NB4 (cell line): ENCODE data around the gene RANBP3.

Experiments
- DNase-seq: peaks from one replicate; pipeline ENCODE4 v3.0.0; 2010; ENCODE audit warnings: low read depth
- H3K4me3 ChIP-seq: one replicate; pipeline ENCODE4 v1.5.1; 2011; ENCODE audit warnings: mild to moderate bottlenecking, low read depth, low read length, moderate library complexity
- MYC ChIP-seq: IDR thresholded peaks from 2 replicates; pipeline ENCODE4 v1.6.1; 2011; ENCODE audit warnings: low read depth, low read length
- POLR2A ChIP-seq: IDR thresholded peaks from 2 replicates; pipeline ENCODE4 v1.6.1; 2011; ENCODE audit warnings: mild to moderate bottlenecking; ENCODE audit not compliant: insufficient read length; ENCODE audit errors: extremely low read depth
- TF ChIP-seq, protein P1 (sequence below): IDR thresholded peaks from one replicate; pipeline ENCODE4 v1.5.1; 2012; ENCODE audit warnings: low read depth, low read length
- TF ChIP-seq, protein P2 (sequence below): IDR thresholded peaks from 2 replicates; pipeline ENCODE4 v1.6.1; 2011; ENCODE audit warnings: low read depth, low read length

The RANBP3 gene

DNA sequence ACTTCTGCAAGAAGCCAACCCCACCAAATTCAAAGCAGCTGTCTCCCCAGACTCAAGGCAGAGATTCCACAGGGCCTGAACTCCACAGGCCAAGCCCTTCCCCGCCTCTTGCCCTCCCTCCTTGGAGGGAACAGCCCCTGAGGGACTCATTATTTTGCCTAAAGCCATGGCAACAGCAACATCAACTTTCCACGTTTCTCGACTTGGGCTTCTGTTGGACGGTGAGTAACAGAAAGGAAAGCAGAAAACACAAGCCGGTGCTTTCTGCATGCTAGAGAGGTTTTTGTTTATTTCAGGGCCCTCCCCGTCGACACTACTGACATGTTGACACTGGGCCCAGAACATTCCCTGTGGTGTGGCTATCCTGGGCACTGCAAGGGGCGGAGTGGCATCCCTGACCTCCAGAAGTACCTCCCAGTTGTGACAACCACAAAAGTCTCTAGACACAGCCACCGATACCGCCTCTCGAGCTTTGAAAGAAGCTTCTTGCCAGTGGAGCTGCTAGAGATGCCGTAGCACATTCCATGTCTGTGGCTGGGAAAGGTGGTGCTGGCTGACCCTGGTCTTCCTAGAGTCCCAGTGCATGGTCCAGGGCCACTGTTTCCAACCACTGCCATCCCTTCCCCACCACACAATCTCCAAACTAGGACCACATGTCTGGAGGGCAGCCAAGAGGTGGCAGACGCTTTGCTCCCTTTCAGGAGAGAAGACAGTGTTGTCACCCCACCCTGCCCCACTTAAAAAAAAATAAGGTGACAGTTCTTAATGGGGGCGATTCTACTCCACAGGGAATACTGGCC lies 51.1 kb downstream of the RANBP3 start:
- TF ChIP-seq, protein P1, sequence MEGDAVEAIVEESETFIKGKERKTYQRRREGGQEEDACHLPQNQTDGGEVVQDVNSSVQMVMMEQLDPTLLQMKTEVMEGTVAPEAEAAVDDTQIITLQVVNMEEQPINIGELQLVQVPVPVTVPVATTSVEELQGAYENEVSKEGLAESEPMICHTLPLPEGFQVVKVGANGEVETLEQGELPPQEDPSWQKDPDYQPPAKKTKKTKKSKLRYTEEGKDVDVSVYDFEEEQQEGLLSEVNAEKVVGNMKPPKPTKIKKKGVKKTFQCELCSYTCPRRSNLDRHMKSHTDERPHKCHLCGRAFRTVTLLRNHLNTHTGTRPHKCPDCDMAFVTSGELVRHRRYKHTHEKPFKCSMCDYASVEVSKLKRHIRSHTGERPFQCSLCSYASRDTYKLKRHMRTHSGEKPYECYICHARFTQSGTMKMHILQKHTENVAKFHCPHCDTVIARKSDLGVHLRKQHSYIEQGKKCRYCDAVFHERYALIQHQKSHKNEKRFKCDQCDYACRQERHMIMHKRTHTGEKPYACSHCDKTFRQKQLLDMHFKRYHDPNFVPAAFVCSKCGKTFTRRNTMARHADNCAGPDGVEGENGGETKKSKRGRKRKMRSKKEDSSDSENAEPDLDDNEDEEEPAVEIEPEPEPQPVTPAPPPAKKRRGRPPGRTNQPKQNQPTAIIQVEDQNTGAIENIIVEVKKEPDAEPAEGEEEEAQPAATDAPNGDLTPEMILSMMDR, result no peak
- TF ChIP-seq, protein P2, sequence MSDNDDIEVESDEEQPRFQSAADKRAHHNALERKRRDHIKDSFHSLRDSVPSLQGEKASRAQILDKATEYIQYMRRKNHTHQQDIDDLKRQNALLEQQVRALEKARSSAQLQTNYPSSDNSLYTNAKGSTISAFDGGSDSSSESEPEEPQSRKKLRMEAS, result no peak
- TF ChIP-seq POLR2A (no peak), MYC (no peak)
- no peak overlapping the region for H3K4me3 ChIP-seq
- no peak for DNase-seq

DNA sequence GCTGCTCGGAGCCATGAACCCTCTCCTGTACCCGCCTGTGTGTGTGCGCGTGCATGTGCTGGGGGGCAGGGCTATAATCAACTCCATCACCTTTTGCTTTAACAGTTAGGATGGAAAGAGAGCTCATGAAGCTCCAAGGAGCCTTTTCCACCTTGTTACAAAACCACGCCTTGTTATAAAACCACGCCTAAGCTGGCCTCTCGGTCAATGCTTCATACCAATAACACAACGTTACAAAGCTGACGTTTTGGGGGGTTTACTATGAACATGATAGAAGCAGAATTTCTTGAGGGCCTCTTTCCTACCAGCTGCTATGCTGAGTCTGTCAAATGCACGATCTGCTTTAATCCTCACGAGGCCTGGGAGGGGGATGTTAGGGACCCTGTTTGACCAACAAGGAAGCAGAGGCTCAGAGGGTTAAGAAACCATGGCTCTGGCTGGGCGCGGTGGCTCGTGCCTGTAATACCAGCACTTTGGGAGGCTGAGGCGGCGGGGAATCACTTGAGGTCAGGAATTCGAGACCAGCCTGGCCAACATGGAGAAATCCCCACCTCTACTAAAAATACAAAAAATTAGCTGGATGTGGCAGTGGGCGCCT lies 52.0 kb downstream of the RANBP3 start:
- TF ChIP-seq POLR2A, result no peak
- TF ChIP-seq, protein P2, result no peak
- TF ChIP-seq, protein P1, result no peak
- TF ChIP-seq MYC, result no peak
- DNase-seq, result no peak
- no peak overlapping the region for H3K4me3 ChIP-seq

DNA sequence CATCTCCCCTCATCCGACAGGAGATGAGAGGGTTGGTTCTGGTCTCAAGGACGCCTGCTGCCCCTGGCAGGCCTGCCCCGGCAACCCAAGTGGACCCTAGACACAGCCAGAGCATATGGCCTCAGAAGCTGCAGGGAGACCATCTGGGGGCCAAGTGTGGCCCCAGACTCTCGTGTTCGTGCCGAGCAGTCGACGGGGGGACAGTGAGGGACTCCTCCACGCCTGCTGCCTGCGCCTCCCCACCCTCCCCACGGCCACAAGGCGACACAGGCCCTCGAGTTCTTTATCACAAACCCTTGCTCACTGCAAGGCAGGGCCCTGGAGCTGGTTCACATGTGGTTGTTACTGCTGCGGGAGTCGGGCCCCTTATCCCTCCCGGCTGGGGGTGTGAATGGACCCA lies 54.6 kb downstream of the RANBP3 start:
- TF ChIP-seq POLR2A (no peak), MYC (no peak)
- TF ChIP-seq, protein P2, result no peak
- TF ChIP-seq, protein P1, result no peak
- no peak overlapping the region for H3K4me3 ChIP-seq

DNA sequence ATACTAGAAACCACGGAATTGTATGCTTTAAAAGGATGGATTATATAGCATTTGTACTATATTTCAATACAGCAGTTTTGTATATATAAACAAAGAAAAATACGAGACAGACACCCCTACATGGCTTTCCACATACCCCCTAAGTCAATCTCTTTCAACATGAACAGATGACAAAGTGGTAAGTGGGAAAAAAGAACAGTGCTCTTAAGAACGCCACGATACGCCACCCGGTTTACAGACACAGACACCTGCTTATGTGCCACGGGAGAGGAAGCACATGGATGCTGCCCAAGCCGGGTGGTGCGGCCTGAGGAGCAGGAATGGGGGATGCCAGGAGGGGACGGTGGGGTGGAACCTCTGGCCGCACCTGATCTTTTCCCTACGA lies 55.8 kb downstream of the RANBP3 start:
- H3K4me3 ChIP-seq, result no peak overlapping the region
- DNase-seq, result no peak
- TF ChIP-seq MYC (no peak), POLR2A (no peak)
- TF ChIP-seq, protein P1, result no peak
- TF ChIP-seq, protein P2, result no peak

More for the DNA sequence above, 54.6 kb downstream of the RANBP3 start:
- no peak for DNase-seq

DNA sequence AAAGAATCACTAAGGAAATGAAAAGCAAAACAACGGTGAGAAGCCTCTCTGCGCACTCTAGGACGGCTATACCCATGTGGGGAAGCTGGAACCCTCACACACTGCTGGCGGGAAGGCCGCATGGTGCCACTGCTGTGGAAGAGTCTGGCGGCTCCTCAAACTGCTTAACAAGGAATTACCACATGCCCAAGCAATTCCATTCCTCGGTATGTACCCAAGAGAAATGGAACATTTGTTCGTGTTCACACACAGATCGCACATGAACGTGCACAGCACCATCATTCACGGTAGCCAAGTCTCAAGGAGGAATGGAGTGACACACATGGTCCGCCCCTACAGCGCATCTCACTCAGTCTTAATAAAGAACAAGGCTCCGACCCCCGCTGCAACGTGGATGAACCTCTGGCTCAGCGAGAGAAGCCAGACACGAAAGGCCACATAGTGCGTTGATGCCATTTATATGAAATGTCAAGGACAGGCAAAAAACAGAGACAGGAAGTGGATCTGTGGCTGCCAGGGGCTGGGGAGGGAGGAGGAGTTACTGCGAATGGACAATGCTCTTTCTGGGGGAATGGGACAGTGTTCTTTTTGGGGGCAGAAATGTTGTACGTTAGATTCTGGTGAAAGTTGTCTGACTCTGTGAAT lies 56.3 kb downstream of the RANBP3 start:
- H3K4me3 ChIP-seq, result no peak overlapping the region
- TF ChIP-seq, protein P2, result no peak
- TF ChIP-seq MYC (no peak), POLR2A (no peak)
- TF ChIP-seq, protein P1, result no peak
- DNase-seq, result no peak
